ENCODE data around the gene OPRM1. TPM values are rescaled to one million over a fixed set of nuclear protein-coding genes. Genes with fewer than 3 reads are reported as not detected.

Gene OPRM1
- total RNA-seq, 1 experiment from 2014 or later = not detected

GRCh38 chr6:154285826-154286225 lies 246.8 kb downstream of the OPRM1 start:
- ATAC-seq (no peak), DNase-seq (ENCODE audit: low read depth, low spot score) (no peak)
- TF ChIP-seq ZBTB33 (IDR thresholded peaks at IDR 0.05; ENCODE audit: extremely low read depth, insufficient replicate concordance, low read length) = no peak
- TF ChIP-seq ELF1 (IDR thresholded peaks at IDR 0.05; ENCODE audit: borderline replicate concordance, low read depth) = no peak
- no peak for TF ChIP-seq EZH2phosphoT487 (IDR thresholded peaks at IDR 0.05; ENCODE audit: borderline replicate concordance)
- no peak for TF ChIP-seq FOSL1 (IDR thresholded peaks at IDR 0.05; ENCODE audit: low read depth)
- no peak for TF ChIP-seq MAX (IDR thresholded peaks at IDR 0.05)
- TF ChIP-seq EZH2 (IDR thresholded peaks at IDR 0.05) = no peak
- no peak for TF ChIP-seq EGR1 (IDR thresholded peaks at IDR 0.05; ENCODE audit: low read depth)
- TF ChIP-seq TCF7L2 (IDR thresholded peaks at IDR 0.05; ENCODE audit: borderline replicate concordance, extremely low read depth, insufficient read depth, insufficient read length) = no peak
- no peak for TF ChIP-seq POLR2AphosphoS5 (IDR thresholded peaks at IDR 0.05; ENCODE audit: low read depth, low read length)
- TF ChIP-seq SP1 (IDR thresholded peaks at IDR 0.05; ENCODE audit: low read depth) = no peak
- no peak for TF ChIP-seq SIN3A (IDR thresholded peaks at IDR 0.05; ENCODE audit: low read depth)
- no peak for TF ChIP-seq SRF (IDR thresholded peaks at IDR 0.05; ENCODE audit: low read depth)
- no peak for TF ChIP-seq CTCF (IDR thresholded peaks at IDR 0.05 in 2 of 3, conservative IDR thresholded peaks at IDR 0.05 in 1 of 3; ENCODE audit: borderline replicate concordance in 1 of 3, insufficient read depth in 1 of 3, low read depth in 2 of 3, low read length in 2 of 3)
- TF ChIP-seq YY1 (IDR thresholded peaks at IDR 0.05; ENCODE audit: extremely low read depth, insufficient replicate concordance, low read depth, low read length) = no peak
- TF ChIP-seq CEBPB (IDR thresholded peaks at IDR 0.05; ENCODE audit: low read depth) = no peak
- no peak for TF ChIP-seq POLR2A (IDR thresholded peaks at IDR 0.05; ENCODE audit: borderline replicate concordance, extremely low read depth, insufficient read depth, insufficient read length)
- Histone ChIP-seq H3K9me3 (ENCODE audit: control insufficient read depth in 1 of 2, insufficient read depth in 1 of 2, low read depth in 1 of 2, low read length in 2 of 2) (no peaks in the 10 kb centered on the region), H3K4me1 (ENCODE audit: control insufficient read depth in 1 of 2, insufficient read depth in 2 of 2, low read length in 2 of 2) (no peaks in the 10 kb centered on the region; a peak in 1 of 4 replicates), H3K79me2 (ENCODE audit: insufficient read depth, low read length) (no peaks in the 10 kb centered on the region), H3K4me3 (replicated peaks in 1 of 2; ENCODE audit: low read depth in 1 of 2, low read length in 2 of 2) (no peak overlapping the region), H4K20me1 (ENCODE audit: insufficient read depth) (no peaks in the 10 kb centered on the region), H3K27me3 (ENCODE audit: insufficient read depth, low read length) (no peaks in the 10 kb centered on the region), H3K9ac (ENCODE audit: low read length) (no peak overlapping the region), H3K9me2 (ENCODE audit: insufficient read depth) (no peaks in the 10 kb centered on the region), H3K4me2 (ENCODE audit: low read length) (no peak overlapping the region), H3K27ac (ENCODE audit: low read depth, low read length) (no peak overlapping the region), H3K36me3 (ENCODE audit: control insufficient read depth in 1 of 2, insufficient read depth in 2 of 2, low read length in 2 of 2) (no peaks in the 10 kb centered on the region), H2AFZ (ENCODE audit: low read depth, low read length, poor library complexity, severe bottlenecking) (no peak overlapping the region)
- POLR2A ChIA-PET = no interaction called here
- no TSS peak for BruUV-seq (replicated peaks)
- CTCF ChIA-PET = no interaction called here
- intact Hi-C loops (cut with micrococcal nuclease) = no loop called here
- RAD21 ChIA-PET (ENCODE audit: low non-redundant PET in 1 of 2, low total read pairs in 2 of 2, uncharacterized antibody in 2 of 2, unreplicated experiment in 2 of 2) = no interaction called here
